HCT116 (cell line): ENCODE data around the gene ITGA4.

Source experiments
- ATF3 ChIP-seq: IDR thresholded peaks from 2 replicates; pipeline ENCODE4 v1.6.1; 2012
- CBX3 ChIP-seq: IDR thresholded peaks from 2 replicates; pipeline ENCODE4 v1.6.1; 2012; ENCODE audit warnings: low read depth
- CTCF ChIP-seq, 3 experiments: fragments of 200-600 bp in 1 of 3; sonication (generic) in 1 of 3; IDR thresholded peaks in 2 of 3; conservative IDR thresholded peaks in 1 of 3; 2 replicates each; pipeline ENCODE4 v1.5.1; 2012 to 2017; ENCODE audit warnings: low read depth in 2 of 3, low read length in 2 of 3, antibody characterized with exemption in 1 of 3, borderline replicate concordance in 1 of 3, control low read depth in 1 of 3, mild to moderate bottlenecking in 1 of 3, mixed read lengths in 1 of 3, mixed run types in 1 of 3, moderate library complexity in 1 of 3; ENCODE audit not compliant: insufficient read depth in 1 of 3
- EZH2 ChIP-seq: fragments of 200-600 bp; sonication (generic); IDR thresholded peaks from 2 replicates; pipeline ENCODE4 v1.6.1; 2017; ENCODE audit warnings: antibody characterized with exemption, mixed run types
- JUND ChIP-seq: IDR thresholded peaks from 2 replicates; pipeline ENCODE4 v1.6.1; 2012
- MAX ChIP-seq: IDR thresholded peaks from 2 replicates; pipeline ENCODE4 v1.6.1; 2012
- POLR2A ChIP-seq: IDR thresholded peaks from 2 replicates; pipeline ENCODE4 v1.7.0; 2011; ENCODE audit warnings: borderline replicate concordance; ENCODE audit not compliant: insufficient read depth, insufficient read length; ENCODE audit errors: extremely low read depth
- RAD21 ChIP-seq: IDR thresholded peaks from 2 replicates; pipeline ENCODE4 v1.6.1; 2012; ENCODE audit warnings: low read depth, mild to moderate bottlenecking
- SIN3A ChIP-seq: IDR thresholded peaks from 2 replicates; pipeline ENCODE4 v1.6.1; 2012; ENCODE audit warnings: low read depth
- SP1 ChIP-seq: IDR thresholded peaks from 2 replicates; pipeline ENCODE4 v1.6.1; 2012; ENCODE audit warnings: low read depth
- YY1 ChIP-seq: IDR thresholded peaks from 2 replicates; pipeline ENCODE4 v1.6.1; 2011; ENCODE audit warnings: low read length, low read depth, moderate library complexity, mild to moderate bottlenecking; ENCODE audit not compliant: insufficient replicate concordance; ENCODE audit errors: extremely low read depth
- ZBTB33 ChIP-seq: IDR thresholded peaks from 2 replicates; pipeline ENCODE4 v1.6.1; 2011; ENCODE audit warnings: mild to moderate bottlenecking, low read length, moderate library complexity; ENCODE audit not compliant: insufficient replicate concordance; ENCODE audit errors: extremely low read depth

GRCh38 chr2:181467966-181468707 is 11.0 kb downstream of the ITGA4 start:
- TF ChIP-seq MAX (no peak), JUND (no peak), POLR2A (no peak), YY1 (no peak), CTCF (IDR thresholded peaks at IDR 0.05 in 2 of 3, conservative IDR thresholded peaks at IDR 0.05 in 1 of 3; ENCODE audit: borderline replicate concordance in 1 of 3, insufficient read depth in 1 of 3, low read depth in 2 of 3, low read length in 2 of 3) (no peak), SP1 (no peak), SIN3A (no peak), EZH2 (no peak), ZBTB33 (no peak), RAD21 (no peak), ATF3 (no peak), CBX3 (no peak)
